Right lung (tissue), 5 donors: ENCODE results near the gene MTMR11. TPM values are rescaled to one million over a fixed set of nuclear protein-coding genes. Genes with fewer than 3 reads are reported as not detected.
A peak's percentile ranks its signal among the peaks of the same experiment; 100 is the strongest.
"Not testable (repeated sequence)": the region's sequence is repeated elsewhere in the genome, so short reads cannot be mapped to it uniquely, and the experiment has no call there.

Experiments
- DNase-seq, 2 donors: peaks; one replicate each; pipeline ENCODE4 v3.0.0-alpha.2; 2013
- polyA plus RNA-seq, 5 donors: library from polyadenylated mRNA; unstranded; fragments of 120-200 nt; gene quantifications; one replicate each; pipeline versions ENCODE4 v1.2.1 to v1.2.3, GENCODE V29; 2013; ENCODE audit warnings: inconsistent platforms in 1 of 5, low replicate concordance in 1 of 5; ENCODE audit not compliant: insufficient read length in 5 of 5, insufficient read depth in 1 of 5

Gene MTMR11
- polyA plus RNA-seq, 5 donors, result 22.7 to 36.9 (median 29.8) TPM

DNA sequence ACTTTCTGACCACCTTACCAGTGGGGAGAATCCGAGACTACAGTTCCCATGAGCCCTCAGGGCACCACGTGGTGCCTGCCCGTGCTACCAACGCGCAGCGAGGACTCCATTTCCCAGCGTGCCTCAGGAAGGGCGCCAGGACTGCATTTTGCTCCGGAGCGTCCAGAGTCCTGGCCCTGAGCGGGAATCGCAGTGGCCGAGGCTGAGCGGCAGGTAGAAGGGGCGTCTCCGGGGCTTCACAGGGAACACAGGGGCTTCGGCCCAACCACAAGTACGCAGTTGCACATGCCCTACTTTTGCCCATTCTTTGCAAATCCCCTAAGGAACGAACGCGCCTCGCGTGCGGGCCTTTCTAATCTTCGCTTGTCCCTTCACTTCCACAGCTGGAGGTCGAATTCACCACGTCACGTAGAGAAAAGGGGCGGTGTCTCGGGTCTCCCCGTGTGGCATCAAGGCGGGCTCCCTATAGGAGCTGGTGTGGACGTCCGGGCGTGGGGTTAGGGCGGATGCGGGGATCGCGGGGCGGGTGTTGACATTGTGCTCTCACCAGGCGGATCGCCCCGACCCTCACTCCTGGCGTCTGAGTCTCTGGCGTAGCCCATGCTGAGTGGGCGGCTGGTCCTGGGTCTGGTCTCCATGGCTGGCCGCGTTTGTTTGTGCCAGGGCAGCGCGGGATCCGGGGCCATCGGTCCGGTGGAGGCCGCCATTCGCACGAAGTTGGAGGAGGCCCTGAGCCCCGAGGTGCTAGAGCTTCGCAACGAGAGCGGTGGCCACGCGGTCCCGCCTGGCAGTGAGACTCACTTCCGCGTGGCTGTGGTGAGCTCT lies 37.0 kb downstream of the MTMR11 start, which contains the start of gene BOLA1:
BOLA1 (plus strand) TSS at position 109 of the 825 bp plus-strand sequence; CDS start at position 601, 492 bp downstream.
- DNase-seq, result peak; percentile 91

DNA sequence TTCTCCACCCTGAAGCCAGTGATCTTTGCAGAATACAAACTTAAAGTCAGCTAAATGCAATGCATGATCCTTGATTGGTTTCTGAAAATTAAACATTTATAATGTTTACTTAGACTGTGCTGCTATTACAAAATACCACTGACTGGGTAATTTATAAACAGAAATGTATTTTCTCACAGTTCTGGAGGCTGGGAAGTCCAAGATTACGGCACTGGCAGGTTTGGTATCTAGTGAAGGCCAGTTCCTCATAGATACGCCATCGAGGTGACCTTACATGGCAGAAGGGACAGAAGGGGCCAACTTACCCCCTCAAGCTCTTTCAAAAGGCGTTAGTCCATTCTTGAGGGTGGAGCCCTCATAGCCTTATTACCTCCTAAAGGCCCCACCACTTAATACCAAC lies 40.1 kb downstream of the MTMR11 start:
- DNase-seq, result no peak

DNA sequence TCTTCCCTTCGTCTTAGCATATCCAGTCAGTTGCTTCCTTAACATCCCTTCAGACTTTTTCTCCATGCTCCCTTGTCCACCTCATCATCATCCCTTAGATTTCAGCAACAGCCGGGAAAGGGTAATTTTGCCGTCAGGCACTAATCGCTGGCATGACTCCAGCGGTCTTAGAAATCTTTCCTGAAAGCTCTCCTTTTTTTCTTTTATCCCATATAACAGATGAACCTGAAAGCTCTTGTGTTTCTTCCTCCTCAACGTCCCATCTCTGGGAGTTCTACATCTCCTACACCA lies 47.7 kb downstream of the MTMR11 start:
- peak; percentile 60 to 73 for DNase-seq

DNA sequence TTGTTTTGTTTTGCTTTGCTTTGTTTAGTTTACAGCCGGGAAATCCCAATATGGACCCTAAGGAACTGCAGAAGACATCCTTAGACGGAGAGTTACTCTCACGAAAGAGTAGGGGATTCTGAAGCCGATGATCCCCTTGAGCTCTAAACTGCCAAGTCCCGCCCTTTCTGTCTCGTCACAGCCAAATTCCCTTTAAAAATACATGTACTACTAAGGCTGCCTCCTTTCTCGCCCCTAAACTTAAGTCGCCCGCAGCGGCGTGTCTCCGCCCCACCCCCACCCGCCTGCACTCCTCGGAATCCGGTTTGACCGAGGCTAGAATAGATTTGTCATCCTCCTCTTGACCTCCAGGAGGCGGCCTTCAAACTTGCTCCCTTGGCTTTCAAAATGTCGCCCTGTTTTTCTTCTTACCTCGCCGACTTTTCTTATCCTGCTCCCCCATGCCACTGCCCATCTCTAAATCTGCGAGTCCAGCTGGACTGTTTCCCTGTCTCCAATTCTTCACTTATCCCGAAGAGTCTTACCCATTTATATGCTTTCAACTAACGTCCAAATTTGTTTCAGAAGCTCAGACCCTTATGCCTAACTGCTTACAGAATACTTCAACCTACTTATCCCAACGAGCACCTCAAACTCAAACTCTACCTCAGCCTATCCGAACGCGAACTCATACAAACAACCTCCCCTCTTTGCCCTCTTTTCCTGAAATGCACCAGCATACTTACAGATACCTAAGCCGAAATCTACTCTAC lies 48.3 kb downstream of the MTMR11 start:
- peak; percentile 85 to 91 for DNase-seq

DNA sequence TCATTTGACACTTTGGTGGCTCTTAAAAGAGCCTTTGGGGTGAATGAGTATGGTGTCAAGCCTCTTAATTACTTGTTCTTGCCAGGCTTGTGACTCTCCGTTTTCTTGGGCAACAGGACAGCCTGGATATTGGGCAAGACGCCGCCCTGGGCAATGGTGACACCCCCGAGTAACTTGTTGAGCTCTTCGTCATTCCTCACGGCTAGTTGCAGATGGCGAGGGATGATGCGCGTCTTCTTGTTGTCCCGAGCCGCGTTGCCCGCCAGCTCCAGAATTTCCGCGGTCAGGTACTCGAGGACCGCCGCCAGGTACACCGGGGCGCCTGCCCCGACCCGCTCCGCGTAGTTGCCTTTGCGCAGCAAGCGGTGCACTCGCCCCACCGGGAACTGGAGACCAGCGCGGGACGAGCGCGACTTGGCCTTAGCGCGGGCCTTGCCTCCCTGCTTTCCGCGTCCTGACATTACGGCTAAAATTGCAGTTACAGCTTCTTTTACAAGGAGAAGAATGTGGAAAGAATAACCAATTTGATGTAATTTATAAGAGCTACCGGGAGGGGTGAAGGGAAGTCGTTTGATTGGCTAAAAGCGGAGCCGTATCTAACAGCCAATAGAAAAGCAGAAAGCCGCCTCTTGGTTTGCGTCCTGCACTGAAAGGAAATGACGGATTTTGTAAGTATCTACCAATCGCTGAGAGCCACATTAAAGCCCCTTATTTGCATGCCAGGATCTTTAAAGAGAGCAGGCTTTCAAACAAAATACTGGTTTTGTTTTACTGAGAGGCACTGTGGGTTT lies 49.0 kb downstream of the MTMR11 start:
- DNase-seq, result peak; percentile 94 to 96

DNA sequence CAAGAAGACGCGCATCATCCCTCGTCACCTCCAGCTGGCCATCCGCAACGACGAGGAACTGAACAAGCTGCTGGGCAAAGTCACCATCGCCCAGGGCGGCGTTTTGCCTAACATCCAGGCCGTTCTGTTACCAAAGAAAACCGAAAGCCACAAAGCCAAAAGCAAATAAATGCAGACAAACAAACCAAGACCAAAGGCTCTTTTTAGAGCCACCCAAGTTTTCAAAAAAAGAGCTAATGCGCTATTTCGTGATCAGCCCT lies 49.6 kb downstream of the MTMR11 start:
- not testable (repeated sequence) for DNase-seq

DNA sequence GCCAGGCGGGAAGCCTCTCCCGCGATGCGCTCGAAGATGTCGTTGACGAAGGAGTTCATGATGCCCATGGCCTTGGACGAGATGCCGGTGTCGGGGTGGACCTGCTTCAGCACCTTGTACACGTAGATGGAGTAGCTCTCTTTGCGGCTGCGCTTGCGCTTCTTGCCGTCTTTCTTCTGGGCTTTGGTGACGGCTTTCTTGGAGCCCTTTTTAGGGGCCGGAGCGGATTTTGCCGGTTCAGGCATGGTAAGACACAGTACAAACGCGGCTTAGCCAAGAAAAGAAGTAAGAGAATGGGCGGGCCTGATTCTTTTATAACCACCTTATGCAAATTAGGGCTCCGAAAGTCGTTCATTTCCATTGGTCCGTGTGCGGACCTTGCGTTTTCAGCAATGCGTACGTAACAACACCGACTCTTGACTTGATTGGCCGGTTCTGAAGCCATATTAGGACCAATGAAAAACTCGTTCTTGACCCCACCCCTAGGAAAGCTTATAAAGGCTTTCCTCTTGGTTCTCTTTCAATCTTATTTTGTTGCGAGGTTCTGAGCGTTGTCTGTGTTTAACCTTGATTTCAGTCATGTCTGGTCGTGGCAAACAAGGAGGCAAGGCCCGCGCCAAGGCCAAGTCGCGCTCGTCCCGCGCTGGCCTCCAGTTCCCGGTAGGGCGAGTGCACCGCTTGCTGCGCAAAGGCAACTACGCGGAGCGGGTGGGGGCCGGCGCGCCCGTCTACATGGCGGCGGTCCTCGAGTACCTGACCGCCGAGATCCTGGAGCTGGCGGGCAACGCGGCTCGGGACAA lies 50.1 kb downstream of the MTMR11 start:
- peak; percentile 98 to 99 for DNase-seq

DNA sequence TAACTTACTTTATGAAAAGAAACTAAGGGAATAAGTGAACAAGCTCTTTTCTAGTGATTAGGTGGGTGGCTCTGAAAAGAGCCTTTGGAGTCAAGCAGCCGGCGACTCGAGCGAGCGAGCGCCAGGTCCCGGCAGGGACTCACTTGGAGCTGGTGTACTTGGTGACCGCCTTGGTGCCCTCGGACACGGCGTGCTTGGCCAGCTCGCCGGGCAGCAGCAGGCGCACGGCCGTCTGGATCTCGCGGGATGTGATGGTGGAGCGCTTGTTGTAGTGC lies 50.6 kb downstream of the MTMR11 start:
- DNase-seq, result not testable (repeated sequence)

DNA sequence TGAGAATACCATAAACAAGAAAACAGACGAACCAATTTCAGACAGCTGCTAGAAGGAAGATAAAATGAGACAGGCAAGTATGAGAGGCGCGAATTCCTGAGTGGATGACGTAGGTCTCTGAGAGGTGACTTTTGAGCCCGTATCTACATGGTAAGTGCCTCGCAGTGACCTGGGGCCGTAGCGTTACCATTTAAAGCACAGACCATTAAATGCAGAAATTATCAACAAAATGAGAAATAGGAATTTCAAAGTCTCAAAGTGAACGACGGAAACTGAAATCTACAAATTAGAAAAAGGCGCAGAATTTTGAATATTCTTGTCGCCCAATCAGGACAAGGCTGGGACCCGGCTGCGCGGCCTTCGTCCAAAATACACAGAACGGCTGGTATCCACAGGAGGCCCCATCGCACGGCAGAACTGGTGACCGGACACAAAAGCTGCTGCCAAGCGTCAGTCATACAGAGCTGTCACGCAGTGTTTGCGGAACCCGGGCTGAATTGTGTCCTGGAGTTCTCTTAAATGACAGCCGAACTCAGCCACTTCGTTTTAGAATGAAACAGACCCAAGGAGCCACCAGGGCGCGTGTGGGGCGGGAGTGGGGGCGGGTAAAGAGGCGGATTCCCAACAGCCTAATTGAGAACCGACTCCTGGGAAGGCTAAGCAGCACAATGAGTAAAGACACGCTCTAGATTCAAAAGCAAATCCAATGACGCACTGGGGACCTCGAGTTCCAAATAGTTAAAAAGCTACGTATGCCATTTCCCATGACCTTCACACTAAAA lies 51.1 kb downstream of the MTMR11 start:
- peak; percentile 86 to 89 for DNase-seq

DNA sequence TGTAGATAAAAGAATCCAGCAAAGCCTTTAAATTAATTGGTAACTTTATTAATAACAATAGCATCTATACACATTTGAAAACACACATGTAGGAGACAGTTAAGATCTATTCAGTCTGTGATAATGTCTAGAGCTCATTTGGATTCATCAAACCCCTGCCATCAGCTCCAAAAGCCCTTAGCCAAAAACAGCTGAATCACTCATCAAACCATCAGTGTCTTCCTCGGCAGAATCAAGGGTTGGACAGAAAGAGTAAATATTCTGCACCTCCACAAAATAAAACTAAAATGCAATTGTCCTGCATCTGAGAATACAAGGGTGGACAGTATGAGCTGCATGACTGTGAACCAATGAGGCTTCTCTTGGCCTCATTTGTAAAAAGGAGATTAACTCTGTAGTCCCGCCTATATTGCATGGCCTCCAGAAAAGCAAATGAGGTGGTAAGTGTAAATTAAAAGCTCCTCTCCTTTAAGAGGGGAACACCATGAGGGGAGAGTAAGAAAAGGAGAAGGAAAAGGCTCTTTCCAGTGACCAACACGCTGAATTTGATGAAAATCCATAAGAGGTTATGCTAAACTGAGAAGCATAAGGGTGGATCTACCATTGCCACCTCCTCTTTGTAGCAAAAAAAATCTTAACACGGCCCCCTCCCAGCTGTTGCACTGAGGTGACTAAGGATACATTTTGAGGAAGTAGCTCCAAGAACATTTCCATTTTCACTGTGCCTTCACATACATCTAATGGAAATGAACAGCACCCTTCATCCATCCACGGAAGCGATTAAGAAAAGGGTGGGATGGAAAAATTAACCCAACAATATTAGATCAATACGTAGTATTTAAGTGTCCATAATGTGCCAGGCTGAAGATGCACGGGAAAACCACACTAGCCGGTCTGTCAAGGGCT lies 52.0 kb downstream of the MTMR11 start:
- DNase-seq, result peak; percentile 27 to 52

DNA sequence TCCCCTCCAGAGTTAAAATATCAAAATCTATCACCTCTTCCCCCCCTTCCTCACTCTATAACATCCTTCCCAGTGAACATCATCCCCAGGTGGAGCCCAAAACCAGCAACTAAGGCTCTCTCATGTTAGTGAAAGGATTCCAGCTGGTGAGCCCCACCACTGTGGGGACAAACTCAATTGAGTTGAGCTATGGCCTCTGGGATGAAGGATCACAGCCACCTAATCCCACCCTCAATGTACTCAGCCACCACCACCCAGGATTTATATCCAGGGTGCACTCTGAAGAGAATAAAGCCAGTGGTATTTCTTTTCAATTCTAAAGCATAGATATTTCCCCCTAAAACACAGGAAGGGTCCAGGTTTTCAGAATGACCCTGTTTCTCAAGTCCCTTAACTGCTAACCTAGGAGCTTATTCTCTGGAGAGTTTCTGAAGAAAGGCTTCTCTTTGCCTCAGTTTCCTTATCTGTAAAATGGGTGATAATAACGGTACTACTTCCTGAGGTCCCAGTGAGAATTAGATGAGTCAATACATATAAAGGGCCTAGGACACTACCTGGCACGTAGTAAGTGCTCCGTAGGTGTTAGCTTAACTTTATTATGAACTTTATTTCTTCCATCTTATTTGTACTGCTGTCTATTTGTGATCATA lies 53.0 kb downstream of the MTMR11 start:
- no peak for DNase-seq

DNA sequence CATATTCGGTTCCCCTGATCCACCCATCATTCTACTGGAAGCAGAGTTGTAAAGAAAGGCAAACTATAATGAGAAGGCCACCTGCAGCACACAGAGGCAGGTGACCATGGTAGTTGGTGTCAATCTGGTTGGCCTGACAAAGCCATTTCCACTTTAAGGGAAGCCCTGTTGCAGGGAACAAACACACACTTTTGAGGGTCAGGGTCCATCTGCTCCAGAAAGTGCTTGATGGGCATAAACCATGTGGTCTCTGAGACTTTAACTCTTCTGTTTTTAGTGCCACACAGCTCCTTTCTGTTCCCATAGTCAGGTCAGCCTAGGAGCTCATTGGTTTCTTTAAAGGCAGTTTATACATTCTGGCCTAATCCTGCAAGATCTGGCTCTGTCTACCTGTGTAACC lies 54.8 kb downstream of the MTMR11 start:
- DNase-seq, result no peak

DNA sequence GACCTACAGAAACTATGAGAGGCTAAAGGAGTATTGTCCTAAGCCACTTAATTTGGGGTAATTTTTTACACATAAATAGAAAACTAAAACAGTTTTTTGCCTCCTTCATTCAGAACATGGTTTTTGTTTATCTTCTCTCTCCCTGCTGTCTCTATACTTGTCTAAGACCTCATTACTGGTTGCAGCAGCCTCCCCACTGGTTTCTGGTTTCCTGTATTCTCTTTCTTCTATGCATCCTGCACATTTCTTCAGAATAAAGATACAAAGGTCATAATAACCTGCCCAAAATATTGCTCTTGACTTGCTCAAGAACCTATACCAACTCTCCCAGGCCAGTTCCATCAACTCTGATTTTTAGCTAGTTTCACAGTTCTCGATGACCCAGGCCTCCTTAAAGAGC lies 57.1 kb downstream of the MTMR11 start:
- DNase-seq, result no peak

Other genes with a start within 250 kb of the MTMR11 start
- gene FCGR1A, start 154.2 kb downstream of the MTMR11 start, polyA plus RNA-seq, result 1 to 10 TPM; 1.0 to 3.4 (median 3.1) TPM
- gene BOLA1, start 37.3 kb downstream of the MTMR11 start, polyA plus RNA-seq, result 10 to 100 TPM; 14.3 to 19.3 (median 15.5) TPM
- gene SV2A, start 19.0 kb downstream of the MTMR11 start, polyA plus RNA-seq, result 1 to 10 TPM; 6.1 to 7.2 (median 6.6) TPM
- 10 to 100 TPM; 57.6 to 74.6 (median 66.5) TPM for gene SF3B4, start 9.1 kb downstream of the MTMR11 start, polyA plus RNA-seq
- gene OTUD7B, start 73.8 kb upstream of the MTMR11 start, polyA plus RNA-seq, result 10 to 100 TPM; 16.1 to 21.0 (median 18.0) TPM
- 10 to 100 TPM; 60.3 to 86.9 (median 77.7) TPM for gene VPS45, start 130.9 kb upstream of the MTMR11 start, polyA plus RNA-seq
- gene PLEKHO1, start 213.0 kb upstream of the MTMR11 start, polyA plus RNA-seq, result 10 to 100 TPM; 42.9 to 67.3 (median 48.5) TPM